HG02852 (cell line): ENCODE measurements around the gene RLN3.

Source experiments
- ATAC-seq: cut with Tn5 transposase; IDR thresholded peaks from one replicate; pipeline ENCODE4 v1.9.1; 2021; ENCODE audit warnings: mild to moderate bottlenecking, moderate library complexity; ENCODE audit not compliant: unreplicated experiment

RLN3 gene, protein sequence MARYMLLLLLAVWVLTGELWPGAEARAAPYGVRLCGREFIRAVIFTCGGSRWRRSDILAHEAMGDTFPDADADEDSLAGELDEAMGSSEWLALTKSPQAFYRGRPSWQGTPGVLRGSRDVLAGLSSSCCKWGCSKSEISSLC

DNA sequence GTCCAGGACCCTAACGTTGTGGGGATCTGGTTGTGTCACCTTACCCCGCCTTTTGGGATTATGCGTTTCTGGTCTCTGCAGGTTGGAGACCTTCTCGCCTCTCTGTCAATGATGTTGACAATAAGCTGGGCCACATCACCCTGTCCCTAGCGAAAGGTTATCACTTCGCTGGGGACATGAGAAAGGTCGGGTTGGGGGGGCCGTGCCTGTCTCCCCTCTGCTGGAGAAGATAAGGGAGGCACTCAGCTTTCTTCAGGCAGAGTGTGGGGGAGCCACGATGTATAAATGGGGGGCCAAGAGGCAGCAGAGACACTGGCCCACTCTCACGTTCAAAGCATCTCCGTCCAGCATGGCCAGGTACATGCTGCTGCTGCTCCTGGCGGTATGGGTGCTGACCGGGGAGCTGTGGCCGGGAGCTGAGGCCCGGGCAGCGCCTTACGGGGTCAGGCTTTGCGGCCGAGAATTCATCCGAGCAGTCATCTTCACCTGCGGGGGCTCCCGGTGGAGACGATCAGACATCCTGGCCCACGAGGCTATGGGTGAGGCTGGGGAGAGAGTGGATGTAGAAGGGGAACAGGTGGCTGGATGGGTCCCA is at the start of gene RLN3:
Gene RLN3, plus strand, starts transcription at position 293 of the 595 bp plus-strand sequence. Its CDS starts 57 bp downstream, at position 350.
- ATAC-seq, result no peak

DNA sequence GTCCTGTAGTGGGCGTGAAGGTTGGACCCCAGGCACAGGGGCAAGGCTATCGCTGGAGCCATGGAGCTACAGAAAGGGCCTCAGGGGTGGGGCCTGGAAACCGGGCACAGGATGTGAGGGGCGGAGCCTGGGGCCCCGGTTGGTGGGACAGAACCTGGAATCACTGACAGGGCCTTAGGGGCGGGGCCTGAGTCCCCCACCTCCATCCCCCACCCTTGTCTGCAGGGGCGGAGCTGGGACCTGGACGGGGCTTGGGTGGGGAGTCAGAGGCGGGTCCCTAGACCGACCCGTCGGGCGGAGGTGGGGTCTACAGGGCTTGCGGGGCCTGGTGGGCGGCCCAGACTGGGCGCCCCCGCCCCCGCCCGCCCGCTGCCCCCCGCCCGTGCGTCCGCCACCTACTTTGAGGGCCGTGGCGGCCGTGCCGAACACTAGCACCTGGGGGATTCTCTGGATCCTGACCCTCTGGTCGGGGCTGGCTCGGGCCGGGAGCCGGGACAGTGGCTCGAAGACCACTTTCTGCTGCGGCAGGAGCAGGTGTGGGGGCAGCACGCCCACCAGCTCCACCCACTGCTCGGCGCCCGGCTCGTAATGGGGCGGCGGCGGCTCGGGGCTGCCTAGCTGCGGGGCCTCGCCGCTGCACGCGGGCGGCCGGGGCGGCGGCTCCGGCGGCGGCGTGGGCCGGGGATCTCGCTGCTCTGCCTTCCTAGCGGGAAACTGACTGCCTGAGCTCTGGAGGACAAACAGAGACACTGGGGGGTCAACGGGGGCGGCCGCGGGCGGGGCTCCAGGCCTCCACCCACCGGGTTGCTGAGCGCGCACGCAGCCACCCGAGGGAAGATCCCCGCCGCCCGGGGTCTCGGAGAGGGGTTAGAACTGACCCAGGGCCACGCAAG is 49.4 kb upstream of the RLN3 start:
- no peak for ATAC-seq

DNA sequence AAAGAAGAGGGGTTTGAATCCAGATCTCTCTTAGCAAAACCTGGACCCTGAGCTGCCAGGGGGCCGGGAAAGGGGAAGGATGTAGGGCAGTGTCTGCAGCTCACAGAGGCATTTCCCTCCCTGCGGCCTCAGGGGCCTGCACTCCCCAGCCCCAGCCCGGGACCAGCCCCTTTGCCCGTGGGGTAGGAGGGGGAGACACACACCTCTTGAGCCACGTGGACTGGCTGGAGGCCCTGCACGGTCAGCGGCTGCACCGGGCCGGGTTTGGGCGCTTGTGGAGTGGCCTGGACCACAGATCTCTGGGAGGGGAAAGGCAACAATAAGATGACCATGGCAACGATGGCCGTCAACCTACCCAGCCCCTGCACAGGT is 48.7 kb upstream of the RLN3 start:
- no peak for ATAC-seq

DNA sequence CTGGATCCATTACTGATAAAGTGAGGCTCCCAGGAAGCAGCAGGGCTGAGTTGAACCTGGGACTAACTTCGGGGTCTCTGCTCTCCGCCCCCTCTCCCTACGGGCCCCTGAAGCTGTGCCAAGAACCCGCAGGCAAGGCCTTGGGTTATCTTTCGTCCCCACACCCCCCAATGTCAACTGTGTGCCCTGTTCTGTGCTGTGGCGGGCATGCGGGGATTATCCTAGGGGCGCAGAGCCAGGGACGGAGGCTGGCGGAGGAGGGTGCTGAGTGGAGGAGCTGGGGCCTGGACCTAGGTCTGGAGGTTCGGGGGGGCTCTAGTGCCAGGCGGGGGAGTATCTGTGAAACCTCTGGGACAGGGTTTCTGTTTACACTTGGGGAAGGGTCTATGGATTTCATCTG is 48.3 kb upstream of the RLN3 start:
- no peak for ATAC-seq

DNA sequence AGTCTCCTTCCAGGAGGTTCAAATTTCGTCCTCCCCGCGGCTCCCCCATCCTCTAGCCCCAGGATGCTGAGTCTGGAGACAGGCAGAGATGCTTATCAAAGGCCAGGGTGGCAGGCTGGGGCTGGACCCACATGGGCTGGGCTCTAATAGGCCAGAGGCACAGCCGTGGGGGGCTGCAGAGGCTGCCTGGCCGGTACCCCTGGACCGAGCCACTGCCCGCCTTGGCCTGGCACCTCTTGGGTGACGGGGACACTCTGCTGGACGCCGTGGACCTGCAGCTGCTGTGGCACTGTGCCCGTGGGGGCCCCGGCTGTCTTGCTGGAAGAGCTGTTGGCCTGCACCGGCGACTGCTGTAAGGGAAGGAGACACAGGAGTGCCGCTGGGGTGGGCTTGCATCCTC is 47.6 kb upstream of the RLN3 start:
- no peak for ATAC-seq

DNA sequence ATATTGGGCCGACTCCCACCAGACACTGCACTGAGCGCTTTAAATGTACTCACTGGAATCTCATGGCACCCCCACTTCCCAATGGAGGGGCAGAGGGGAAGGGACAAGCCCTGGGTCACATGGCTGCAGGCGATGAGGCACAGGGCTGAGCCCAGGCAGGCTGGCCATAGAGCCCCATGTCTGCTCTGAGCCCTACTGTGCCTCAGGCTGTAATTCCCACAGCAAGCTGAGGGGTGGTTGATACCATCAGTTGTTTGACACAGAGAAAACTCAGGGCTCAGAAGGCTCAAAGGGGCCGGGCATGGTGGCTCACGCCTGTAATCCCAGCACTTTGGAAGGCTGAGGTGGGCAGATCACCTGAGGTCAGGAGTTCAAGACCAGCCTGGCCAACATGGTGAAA is 46.9 kb upstream of the RLN3 start:
- no peak for ATAC-seq

DNA sequence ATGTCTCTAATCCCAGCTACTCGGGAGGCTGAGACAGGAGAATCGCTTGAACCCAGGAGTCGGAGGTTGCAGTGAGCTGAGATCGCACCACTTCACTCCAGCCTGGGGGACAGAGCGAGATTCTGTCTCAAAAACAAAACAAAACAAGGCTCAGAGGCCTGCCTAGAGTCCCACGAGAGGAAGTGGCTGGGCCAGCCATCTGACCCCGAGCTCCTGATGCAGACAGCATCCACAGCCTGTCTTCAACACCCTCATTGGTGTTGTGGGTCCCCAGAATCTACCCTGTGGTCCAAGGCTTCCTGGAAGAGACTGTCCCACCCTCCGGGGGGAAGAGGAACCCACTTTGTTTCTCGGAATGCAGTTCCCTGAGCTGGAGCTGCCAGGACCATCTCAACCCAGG is 46.5 kb upstream of the RLN3 start:
- no peak for ATAC-seq

DNA sequence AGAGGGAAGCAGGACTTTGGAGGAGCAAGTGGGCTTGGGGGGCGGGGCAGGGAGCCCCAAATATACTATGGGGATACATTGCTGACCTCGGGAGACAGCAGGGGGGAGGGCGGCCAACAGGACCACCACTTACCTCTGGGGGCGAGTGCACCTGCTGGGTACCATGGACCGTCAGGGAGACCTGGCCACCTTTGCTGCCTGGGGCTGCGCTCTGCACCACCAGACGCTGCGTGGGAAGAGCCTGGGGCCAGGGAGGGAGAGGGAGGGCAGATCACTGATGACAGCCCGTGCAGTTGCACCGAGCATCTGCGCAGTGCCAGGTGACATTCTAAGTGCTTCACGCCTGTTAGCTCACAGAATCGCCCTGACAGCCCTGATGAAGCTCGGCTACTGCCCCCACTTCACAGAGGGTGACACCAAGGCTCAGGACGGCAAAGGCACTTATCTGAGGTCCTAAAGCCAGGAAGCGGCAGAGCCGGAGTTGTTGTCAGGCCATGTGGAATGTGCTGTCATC is 45.9 kb upstream of the RLN3 start:
- no peak for ATAC-seq

DNA sequence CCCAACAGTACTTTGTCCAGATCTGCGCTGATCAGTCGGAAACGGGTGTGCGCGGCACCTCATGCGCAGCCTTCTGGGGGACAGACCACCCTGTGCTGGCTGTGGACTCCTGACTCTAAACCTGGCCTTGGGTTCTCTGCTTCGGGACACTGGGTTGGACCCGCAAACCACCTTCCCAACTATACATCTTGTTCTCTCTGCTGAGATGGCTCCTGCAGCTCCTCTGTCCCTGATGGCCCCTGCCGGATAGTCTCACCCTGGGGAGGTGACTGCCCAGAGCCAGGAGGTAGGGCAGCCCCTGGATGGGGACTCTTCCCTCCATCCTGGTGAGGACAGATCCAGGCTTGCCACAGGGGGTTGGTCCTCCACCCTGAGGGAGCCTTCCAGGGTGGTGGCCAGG is 45.2 kb upstream of the RLN3 start:
- no peak for ATAC-seq

DNA sequence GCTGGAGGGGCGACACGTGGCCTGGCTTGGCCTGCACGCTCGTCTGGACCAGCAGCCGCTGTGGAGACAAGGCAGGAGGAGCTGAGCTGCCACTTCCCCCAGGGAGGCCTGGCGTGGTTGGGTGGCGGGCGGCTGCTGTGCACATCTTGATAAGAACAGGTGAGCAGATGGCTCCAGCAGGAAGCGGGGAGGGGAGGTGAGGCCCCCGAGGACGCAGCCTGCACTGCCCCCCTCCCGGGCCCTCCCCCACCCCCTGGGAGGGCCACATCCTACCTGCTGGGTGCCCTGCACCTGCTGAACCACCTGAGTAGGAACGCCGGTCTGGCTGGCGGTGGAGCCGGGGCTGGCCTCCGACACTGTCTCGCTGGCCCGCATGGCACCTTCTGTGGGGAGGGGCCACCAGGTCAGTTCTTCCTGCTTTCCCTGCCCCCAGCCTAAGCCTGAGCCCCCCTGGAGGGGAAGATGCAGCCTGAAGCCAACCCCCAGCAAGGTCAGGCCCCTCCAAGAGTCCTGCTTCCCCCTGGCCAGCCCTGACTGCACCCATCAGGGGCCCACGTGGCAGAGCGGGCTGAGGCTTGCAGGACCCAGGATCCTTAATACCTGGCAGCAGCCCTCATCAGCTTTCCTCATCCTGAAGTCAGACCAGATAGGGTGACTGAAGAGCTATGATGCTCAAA is 44.6 kb upstream of the RLN3 start:
- no peak for ATAC-seq

DNA sequence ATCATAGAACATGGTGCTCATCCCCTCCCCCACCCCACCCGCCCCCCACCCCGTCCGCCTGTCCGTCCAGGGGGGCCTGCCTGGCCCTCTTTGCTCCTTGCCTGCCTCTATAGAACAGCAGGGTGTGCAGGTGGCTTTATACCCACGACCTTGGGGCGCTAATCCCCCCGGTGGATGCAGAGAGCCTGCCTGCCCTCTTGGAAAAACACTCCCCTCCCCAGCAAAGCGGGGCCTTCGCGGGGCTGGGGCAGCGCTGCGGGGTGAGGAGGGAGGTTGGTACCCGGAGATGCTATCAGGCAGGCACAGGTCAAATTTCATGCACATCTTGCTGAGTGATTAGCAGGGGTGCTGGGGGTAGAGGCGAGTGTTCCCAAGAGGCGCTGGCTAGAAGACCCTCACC is 43.8 kb upstream of the RLN3 start:
- no peak for ATAC-seq

DNA sequence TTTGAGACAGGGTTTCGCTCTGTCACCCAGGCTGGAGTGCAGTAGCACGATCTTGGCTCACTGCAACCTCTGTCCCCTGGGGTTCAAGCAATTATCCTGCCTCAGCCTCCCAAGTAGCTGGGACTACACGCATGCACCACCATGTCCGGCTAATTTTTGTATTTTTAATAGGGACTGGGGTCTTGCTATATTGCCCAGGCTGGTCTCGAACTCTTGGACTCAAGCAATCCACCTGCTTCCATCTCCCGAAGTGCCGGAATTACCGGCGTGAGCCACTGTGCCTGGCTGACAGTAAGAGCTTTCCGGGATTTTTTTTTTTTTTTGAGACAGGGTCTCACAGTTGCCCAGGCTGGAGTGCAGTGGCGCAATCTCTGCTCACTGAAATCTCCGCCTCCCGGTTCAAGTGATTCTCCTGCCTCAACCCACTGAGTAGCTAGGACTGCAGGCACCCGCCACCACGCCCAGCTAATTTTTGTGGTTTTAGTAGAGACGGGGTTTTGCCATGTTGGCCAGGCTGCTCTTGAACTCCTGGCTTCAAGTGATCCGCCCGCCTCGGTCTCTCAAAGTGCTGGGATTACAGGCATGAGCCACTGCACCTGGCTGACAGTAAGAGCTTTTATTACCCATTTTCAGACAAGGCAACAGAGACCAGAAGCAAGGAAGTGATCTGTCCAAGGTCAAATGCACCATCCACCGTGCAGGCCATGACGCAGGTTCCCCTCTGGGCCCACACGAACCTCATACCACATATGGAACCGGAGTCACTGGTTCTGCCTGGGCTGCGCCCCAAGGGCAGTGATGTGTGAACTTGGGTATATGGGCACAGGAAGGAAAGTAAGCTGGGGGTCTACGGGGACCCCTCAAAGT is 42.8 kb upstream of the RLN3 start:
- no peak for ATAC-seq

DNA sequence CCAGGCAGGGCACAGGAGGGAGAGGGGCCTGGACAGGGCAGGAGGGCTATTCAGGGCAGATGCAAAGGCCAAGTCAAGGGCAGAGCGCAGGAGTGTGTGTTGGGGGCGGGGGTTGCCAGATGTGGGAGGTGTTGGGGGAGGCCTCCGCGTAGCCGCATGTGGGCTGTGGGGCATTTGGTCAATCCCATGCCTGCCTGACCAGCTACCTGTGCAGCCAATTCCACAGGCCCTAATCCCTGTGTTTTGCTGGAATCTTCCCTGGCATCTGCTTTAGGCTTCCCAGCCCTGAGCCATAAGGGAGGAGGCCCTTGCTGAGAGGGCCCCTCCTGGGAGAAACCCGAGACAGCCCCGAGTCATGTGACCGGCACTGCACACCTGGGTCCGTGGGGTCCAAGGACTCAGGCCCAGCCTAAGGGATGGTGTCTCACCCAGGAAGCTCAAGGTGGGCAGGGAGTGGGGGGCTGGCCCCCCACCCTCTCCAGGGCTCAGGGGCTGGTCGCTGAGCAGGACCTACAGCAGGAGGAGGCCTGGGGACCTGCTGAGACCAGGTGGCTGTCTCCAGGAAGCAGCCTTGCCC is 42.1 kb upstream of the RLN3 start:
- ATAC-seq, result peak; percentile 5

DNA sequence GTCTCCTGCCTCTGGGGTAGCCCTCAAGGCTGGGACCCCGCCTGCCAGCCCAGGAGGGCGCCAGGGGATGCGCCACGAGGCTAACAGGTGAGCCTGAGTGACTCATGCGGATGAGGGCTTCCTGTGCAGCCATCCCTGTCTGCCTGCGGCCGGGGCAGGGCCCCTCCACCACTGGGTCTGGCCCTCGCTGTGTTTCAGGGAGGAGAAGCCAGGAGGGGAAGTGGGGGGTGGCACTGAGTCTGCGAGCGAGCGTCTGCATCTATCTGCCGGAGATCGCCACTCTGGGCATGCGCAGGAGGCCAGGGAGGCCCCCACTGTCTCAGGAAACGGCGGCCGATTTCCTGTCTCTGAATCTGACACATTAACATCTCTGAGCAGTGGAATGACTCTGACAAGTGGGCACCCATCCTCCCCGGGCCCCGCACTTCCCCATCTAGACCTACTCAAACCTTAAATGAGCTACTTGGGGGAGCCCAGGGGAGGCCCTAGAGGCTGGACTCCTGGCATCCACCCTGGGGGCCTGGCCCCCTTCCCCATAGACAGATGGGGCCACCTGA is 41.5 kb upstream of the RLN3 start:
- peak; percentile 75 for ATAC-seq

DNA sequence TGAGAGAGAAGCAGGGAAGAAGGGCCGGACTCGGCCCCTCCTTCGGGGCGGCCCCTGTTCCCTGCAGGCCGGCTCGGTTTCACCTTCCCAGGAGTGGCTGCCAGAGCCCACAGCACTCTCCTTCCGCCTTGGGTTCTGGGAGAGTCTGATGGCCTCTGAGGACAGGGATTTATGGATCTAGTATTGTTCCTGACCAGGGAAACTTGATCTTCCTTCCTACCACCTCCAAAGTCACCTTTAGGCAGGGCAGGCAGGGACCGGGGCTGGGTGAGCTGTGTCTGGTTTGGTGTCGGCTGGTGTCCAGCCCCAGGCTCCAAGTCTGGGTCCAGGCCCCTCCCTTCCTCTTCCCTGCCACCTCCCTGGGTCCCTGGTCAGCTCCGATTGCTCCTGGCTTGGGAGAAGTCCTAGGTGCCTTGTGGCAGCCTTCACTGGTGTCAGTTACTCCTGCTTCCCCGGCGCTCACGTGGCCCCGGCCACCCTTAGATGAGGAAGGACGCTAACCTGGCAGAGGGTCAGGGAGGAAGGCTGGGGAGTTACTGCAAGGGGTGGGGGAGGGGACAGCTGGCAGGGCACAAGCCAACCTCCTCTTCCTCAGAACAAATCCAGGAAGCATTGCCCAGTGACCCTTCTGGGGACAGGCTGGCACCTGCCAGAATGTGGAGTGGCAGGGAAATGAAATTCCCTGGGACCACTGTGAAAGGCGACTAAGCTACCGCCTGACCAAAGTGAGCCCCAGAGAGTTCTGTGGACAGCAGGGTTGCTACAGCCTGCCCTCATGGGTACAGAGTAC is 40.7 kb upstream of the RLN3 start:
- ATAC-seq, result no peak

DNA sequence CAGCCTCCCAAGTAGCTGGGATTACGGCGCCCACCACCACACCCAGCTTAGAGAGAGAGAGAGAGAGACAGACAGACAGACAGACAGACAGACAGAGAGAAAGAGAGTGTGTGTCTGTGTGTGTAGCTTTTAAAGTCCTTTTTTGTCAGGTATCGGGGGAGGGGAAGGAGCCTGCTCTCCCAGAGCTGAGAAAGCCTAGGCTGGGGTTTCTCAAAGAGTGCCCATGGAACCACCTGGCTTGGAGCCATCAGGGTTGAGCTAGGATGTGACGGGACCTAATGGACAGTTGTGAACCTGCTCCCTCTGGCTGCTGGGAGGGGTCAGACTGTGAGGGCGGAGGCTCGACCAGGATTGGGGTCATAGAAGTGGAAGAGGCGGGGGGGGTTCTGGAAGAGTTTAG is 38.5 kb upstream of the RLN3 start:
- no peak for ATAC-seq

DNA sequence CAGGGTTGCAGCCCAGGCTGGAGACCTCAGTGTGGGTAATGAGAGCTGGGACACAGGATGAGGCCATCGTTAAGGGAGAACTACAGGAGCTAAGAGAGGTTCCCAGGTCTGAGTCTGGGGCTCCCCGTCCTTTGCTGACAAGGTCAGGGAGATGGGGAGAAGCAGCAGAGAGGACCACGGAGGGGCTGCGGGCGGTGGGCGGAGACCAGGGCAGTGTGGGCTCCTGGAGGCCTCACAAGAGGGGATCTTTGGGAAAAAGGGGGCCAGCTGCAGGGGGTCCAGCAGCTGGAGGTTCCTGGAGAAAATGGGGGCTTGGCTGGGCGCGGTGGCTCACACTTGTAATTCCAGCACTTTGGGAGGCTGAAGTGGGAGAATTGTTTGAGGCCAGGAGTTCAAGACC is 37.9 kb upstream of the RLN3 start:
- ATAC-seq, result no peak

DNA sequence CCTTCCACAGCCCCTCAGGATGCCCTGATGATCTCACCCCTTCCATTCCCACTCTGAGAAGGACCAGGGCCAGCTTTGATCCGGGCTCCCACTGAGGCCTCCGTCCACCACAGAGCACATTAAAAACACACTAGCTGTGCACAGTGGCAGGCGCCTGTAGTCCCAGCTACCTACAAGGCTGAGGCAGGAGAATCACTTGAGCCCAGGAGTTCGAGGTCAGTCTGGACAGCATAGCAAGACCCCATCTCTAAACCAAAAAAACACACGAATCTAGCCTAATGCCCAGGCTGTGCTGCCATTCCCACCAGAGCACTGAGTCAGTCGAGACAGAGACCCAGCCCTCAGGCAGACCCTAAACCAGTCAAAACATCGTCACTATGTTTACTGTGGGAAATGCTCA is 35.9 kb upstream of the RLN3 start:
- ATAC-seq, result no peak
